HG03196 (cell line): ENCODE results near the gene ACADSB.
A peak's percentile ranks its signal among the peaks of the same experiment; 100 is the strongest.

Experiments used
- ATAC-seq: cut with Tn5 transposase; IDR thresholded peaks from one replicate; pipeline ENCODE4 v1.9.1; 2021; ENCODE audit not compliant: unreplicated experiment

Gene ACADSB

GRCh38 chr10:123008355-123009104, at the start of gene ACADSB, which contains the start of gene IKZF5:
Gene ACADSB (plus strand): TSS chr10:123009006. CDS start chr10:123009030, 24 bp downstream.
Gene IKZF5 (minus strand): TSS chr10:123008795. CDS start chr10:122998625, 10,170 bp downstream.
- peak; percentile 85 for ATAC-seq

- ATAC-seq, result no peak
Observed at GRCh38 chr10:122962405-122962804, 46.4 kb upstream of the ACADSB start.

GRCh38 chr10:122966879-122967278, 41.9 kb upstream of the ACADSB start:
- no peak for ATAC-seq

- ATAC-seq, result no peak
Observed at GRCh38 chr10:122968698-122969097, 40.1 kb upstream of the ACADSB start.

- ATAC-seq, result no peak
Observed at GRCh38 chr10:122974023-122974422, 34.8 kb upstream of the ACADSB start.

- ATAC-seq, result no peak
Observed at GRCh38 chr10:122974543-122975064, 34.2 kb upstream of the ACADSB start.

GRCh38 chr10:122980209-122981065, 28.4 kb upstream of the ACADSB start, which contains the start of gene PSTK:
Gene PSTK (plus strand): TSS chr10:122980401. CDS start chr10:122980480, 79 bp downstream.
- ATAC-seq, result peak; percentile 98

GRCh38 chr10:122981066-122981464, 27.7 kb upstream of the ACADSB start:
- ATAC-seq, result no peak

GRCh38 chr10:122983898-122984297, 24.9 kb upstream of the ACADSB start:
- ATAC-seq, result no peak

- ATAC-seq, result no peak
Observed at GRCh38 chr10:122984708-122985107, 24.1 kb upstream of the ACADSB start.

GRCh38 chr10:122986335-122986734, 22.5 kb upstream of the ACADSB start:
- ATAC-seq, result no peak

- ATAC-seq, result no peak
Observed at GRCh38 chr10:122988501-122988900, 20.3 kb upstream of the ACADSB start.

GRCh38 chr10:122990278-122990677, 18.5 kb upstream of the ACADSB start:
- ATAC-seq, result no peak

- ATAC-seq, result no peak
Observed at GRCh38 chr10:122992031-122992585, 16.7 kb upstream of the ACADSB start.

GRCh38 chr10:122993797-122994336, 14.9 kb upstream of the ACADSB start:
- no peak for ATAC-seq

GRCh38 chr10:122995936-122996335, 12.9 kb upstream of the ACADSB start:
- ATAC-seq, result no peak

GRCh38 chr10:122997864-122998263, 10.9 kb upstream of the ACADSB start:
- ATAC-seq, result no peak

GRCh38 chr10:122998360-122998917, 10.4 kb upstream of the ACADSB start:
- ATAC-seq, result no peak

- no peak for ATAC-seq
Observed at GRCh38 chr10:122998934-122999333, 9.9 kb upstream of the ACADSB start.

- ATAC-seq, result no peak
Observed at GRCh38 chr10:122999347-122999746, 9.5 kb upstream of the ACADSB start.

- no peak for ATAC-seq
Observed at GRCh38 chr10:123000155-123000554, 8.7 kb upstream of the ACADSB start.
